BE2C (cell line): ENCODE results near the gene RAPGEF6.

Source experiments
- DNase-seq: peaks from one replicate; pipeline ENCODE4 v3.0.0-alpha.2; 2020
- H3K27me3 ChIP-seq: fragments of 250-450 bp; sonication (Bioruptor Pico); 2 replicates; pipeline ENCODE4 v1.5.1; 2020; ENCODE audit warnings: mild to moderate bottlenecking
- H3K36me3 ChIP-seq: fragments of 250-450 bp; sonication (Bioruptor Pico); 2 replicates; pipeline ENCODE4 v1.5.1; 2020; ENCODE audit warnings: mild to moderate bottlenecking
- H3K4me1 ChIP-seq: fragments of 250-450 bp; sonication (Bioruptor Pico); 2 replicates; pipeline ENCODE4 v1.5.1; 2020
- H3K4me3 ChIP-seq: 2 replicates; pipeline ENCODE4 v1.5.1; 2011; ENCODE audit warnings: low read depth, low read length
- H3K9me3 ChIP-seq: fragments of 250-450 bp; sonication (Bioruptor Pico); 2 replicates; pipeline ENCODE4 v1.5.1; 2020
- TF ChIP-seq, protein P1 (sequence below): IDR thresholded peaks from 2 replicates; pipeline ENCODE4 v1.5.1; 2012; ENCODE audit warnings: mild to moderate bottlenecking, low read depth, low read length

Gene RAPGEF6

DNA sequence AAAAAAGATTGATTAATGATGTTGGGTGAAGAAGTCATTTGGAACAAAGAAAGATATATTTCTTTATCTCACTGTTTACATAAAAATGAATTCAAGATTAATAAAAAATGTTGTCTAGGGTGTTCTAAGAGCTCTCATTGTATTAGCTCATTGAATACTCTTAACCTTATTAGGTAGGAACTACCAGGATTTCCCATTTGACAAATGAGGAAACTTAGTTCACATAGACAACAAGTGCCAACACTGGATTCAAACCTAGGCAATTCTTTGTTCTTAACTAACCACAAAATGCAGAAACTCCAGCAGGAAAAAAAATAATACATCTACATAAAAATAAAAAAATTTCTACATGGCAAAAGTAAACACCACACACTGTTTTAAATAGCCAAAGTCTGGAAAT is 175.8 kb downstream of the RAPGEF6 start:
- no peak for DNase-seq
- no peaks in the 10 kb centered on the region for H3K27me3 ChIP-seq
- peaks cover 11% of the 10 kb centered on the region for H3K4me1 ChIP-seq
- H3K4me3 ChIP-seq: no peak overlapping the region
- TF ChIP-seq, protein P1, sequence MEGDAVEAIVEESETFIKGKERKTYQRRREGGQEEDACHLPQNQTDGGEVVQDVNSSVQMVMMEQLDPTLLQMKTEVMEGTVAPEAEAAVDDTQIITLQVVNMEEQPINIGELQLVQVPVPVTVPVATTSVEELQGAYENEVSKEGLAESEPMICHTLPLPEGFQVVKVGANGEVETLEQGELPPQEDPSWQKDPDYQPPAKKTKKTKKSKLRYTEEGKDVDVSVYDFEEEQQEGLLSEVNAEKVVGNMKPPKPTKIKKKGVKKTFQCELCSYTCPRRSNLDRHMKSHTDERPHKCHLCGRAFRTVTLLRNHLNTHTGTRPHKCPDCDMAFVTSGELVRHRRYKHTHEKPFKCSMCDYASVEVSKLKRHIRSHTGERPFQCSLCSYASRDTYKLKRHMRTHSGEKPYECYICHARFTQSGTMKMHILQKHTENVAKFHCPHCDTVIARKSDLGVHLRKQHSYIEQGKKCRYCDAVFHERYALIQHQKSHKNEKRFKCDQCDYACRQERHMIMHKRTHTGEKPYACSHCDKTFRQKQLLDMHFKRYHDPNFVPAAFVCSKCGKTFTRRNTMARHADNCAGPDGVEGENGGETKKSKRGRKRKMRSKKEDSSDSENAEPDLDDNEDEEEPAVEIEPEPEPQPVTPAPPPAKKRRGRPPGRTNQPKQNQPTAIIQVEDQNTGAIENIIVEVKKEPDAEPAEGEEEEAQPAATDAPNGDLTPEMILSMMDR: no peak
- peaks cover 17% of the 10 kb centered on the region for H3K36me3 ChIP-seq
- no peaks in the 10 kb centered on the region for H3K9me3 ChIP-seq

DNA sequence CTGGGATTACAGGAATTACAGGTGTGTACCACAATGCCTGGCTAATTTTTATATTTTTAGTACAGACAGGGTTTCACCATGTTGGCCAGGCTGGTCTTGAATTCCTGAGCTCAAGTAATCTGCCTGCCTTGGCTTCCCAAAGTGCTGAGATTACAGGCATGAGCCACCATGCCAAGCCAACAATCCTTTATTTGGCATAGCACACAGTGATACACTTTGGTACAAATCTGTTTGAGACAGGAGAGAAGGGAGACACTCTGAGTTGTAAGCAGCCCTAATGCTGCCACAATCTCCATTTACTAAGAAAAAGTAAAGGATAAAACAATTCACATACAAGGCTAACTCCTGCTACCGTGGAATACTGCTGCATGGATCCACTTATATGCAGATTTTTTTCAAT is 177.8 kb downstream of the RAPGEF6 start:
- Histone ChIP-seq H3K27me3 (no peaks in the 10 kb centered on the region), H3K4me1 (peaks cover 6% of the 10 kb centered on the region), H3K36me3 (peaks cover 13% of the 10 kb centered on the region), H3K9me3 (no peaks in the 10 kb centered on the region), H3K4me3 (no peak overlapping the region)
- no peak for DNase-seq
- TF ChIP-seq, protein P1: no peak

DNA sequence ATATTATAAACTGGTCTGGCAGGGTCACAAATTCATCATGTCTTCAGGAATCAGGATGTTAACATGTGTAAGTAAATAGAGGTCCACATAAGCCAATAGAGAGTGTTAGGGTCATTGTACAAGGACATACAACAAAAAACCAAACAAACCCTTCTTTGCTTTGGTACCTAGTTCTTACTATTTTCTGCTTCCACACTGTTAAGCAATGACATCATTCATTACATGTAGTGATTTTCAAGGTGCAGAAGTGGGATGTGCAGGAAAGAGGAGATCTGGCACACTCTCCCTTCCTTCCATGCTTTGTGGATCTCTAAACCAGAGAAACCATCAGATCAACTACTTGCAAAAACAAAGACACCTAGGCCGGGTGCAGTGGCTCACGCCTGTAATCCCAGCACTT is 184.1 kb downstream of the RAPGEF6 start:
- DNase-seq: no peak
- Histone ChIP-seq H3K9me3 (no peaks in the 10 kb centered on the region), H3K36me3 (peaks cover 28% of the 10 kb centered on the region), H3K27me3 (no peaks in the 10 kb centered on the region), H3K4me1 (no peaks in the 10 kb centered on the region; the same call in 1 of the 2 replicates), H3K4me3 (no peak overlapping the region)
- TF ChIP-seq, protein P1: no peak

- TF ChIP-seq, protein P1: no peak
- Histone ChIP-seq H3K36me3 (peaks cover 44% of the 10 kb centered on the region), H3K27me3 (no peaks in the 10 kb centered on the region), H3K4me3 (no peak overlapping the region), H3K9me3 (no peaks in the 10 kb centered on the region), H3K4me1 (no peaks in the 10 kb centered on the region)
- DNase-seq: no peak
Observed at GRCh38 chr5:131441184-131441583, 193.8 kb downstream of the RAPGEF6 start.

GRCh38 chr5:131436081-131436480 is 198.9 kb downstream of the RAPGEF6 start:
- no peaks in the 10 kb centered on the region for H3K27me3 ChIP-seq
- no peaks in the 10 kb centered on the region for H3K4me1 ChIP-seq
- DNase-seq: no peak
- H3K36me3 ChIP-seq: peaks cover 54% of the 10 kb centered on the region
- TF ChIP-seq, protein P1: no peak
- no peak overlapping the region for H3K4me3 ChIP-seq
- H3K9me3 ChIP-seq: no peaks in the 10 kb centered on the region

DNA sequence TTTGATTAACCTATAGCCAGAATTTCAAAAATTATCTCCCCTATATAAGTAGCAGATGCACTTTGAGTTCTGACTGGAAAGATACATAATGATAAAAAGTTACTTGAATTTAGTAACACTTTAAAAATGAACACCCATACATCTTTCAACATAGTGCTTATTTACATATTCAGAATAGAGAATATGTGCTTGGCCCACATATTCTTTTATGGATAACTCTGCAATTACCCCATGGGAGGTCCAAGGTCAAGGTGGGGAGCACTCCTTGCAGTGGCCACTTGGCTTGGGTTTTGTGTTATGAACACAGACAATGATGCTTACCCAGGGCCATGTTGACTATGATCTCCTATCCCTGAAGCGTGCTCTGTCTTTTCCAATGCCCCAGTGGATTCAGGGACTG is 201.9 kb downstream of the RAPGEF6 start:
- peaks cover 41% of the 10 kb centered on the region for H3K36me3 ChIP-seq

More for the DNA sequence above, 201.9 kb downstream of the RAPGEF6 start:
- no peaks in the 10 kb centered on the region for H3K4me1 ChIP-seq
- H3K4me3 ChIP-seq: no peak overlapping the region
- DNase-seq: no peak
- TF ChIP-seq, protein P1: no peak
- H3K9me3 ChIP-seq: no peaks in the 10 kb centered on the region
- H3K27me3 ChIP-seq: no peaks in the 10 kb centered on the region
